T-helper 1 cell treated with Interleukin-12 subunit alpha and Interleukin-12 subunit beta and Interleukin-4 antibody, amounts not matched to agents 30 ng/mL and 1 ng/mL, for 36 hours (primary cell): ENCODE measurements around the gene DVL1. TPM values are rescaled to one million over a fixed set of nuclear protein-coding genes. Genes with fewer than 3 reads are reported as not detected.

Experiments
- intact Hi-C: fragments of 100-400 bp; cut with micrococcal nuclease; formaldehyde crosslinking; loops from one replicate; pipeline ENCODE4 v1.15.1; 2024
- total RNA-seq: library from RNA; stranded (reverse); gene quantifications from 2 replicates; pipeline ENCODE4 v1.2.3, GENCODE V29; 2022

The DVL1 gene
- total RNA-seq, 1 donor from 2014 or later, result 43.8 TPM

GRCh38 chr1:1285611-1286311 is 63.5 kb downstream of the DVL1 start:
- intact Hi-C loops, result no loop called here

Other genes with a start within 250 kb of the DVL1 start
- 22.9 and 23.7 TPM in 2 replicates for gene C1orf159, start 233.3 kb downstream of the DVL1 start, total RNA-seq
- gene TTLL10, start 175.5 kb downstream of the DVL1 start, total RNA-seq, result 1.7 and 3.7 TPM in 2 replicates
- gene TNFRSF18, start 142.8 kb downstream of the DVL1 start, total RNA-seq, result 175 and 176 TPM in 2 replicates
- 406 and 418 TPM in 2 replicates for gene TNFRSF4, start 135.3 kb downstream of the DVL1 start, total RNA-seq
- 161 and 167 TPM in 2 replicates for gene SDF4, start 117.4 kb downstream of the DVL1 start, total RNA-seq
- gene B3GALT6, start 117.2 kb downstream of the DVL1 start, total RNA-seq, result 30.8 and 32.5 TPM in 2 replicates
- gene C1QTNF12, start 102.7 kb downstream of the DVL1 start, total RNA-seq, result 1.5 and 3.5 TPM in 2 replicates
- 85.1 and 87.7 TPM in 2 replicates for gene UBE2J2, start 75.6 kb downstream of the DVL1 start, total RNA-seq
- 2.8 and 4.6 TPM in 2 replicates for gene SCNN1D, start 69.0 kb downstream of the DVL1 start, total RNA-seq
- gene ACAP3, start 41.5 kb downstream of the DVL1 start, total RNA-seq, result 60.9 and 62.5 TPM in 2 replicates
- 19.2 and 20.6 TPM in 2 replicates for gene PUSL1, start 40.8 kb downstream of the DVL1 start, total RNA-seq
- gene INTS11, start 24.8 kb downstream of the DVL1 start, total RNA-seq, result 129 and 134 TPM in 2 replicates
- gene CPTP, start 24.6 kb downstream of the DVL1 start, total RNA-seq, result 20.4 and 20.8 TPM in 2 replicates
- gene TAS1R3, start 18.1 kb downstream of the DVL1 start, total RNA-seq, result 1.0 and 1.2 TPM in 2 replicates
- gene MXRA8, start 9.1 kb upstream of the DVL1 start, total RNA-seq, result 0.25 and 0.27 TPM in 2 replicates
- gene AURKAIP1, start 25.8 kb upstream of the DVL1 start, total RNA-seq, result 104 and 114 TPM in 2 replicates
- gene CCNL2, start 49.9 kb upstream of the DVL1 start, total RNA-seq, result 119 and 120 TPM in 2 replicates
- 138 and 139 TPM in 2 replicates for gene MRPL20, start 57.9 kb upstream of the DVL1 start, total RNA-seq
- gene ANKRD65, start 71.9 kb upstream of the DVL1 start, total RNA-seq, result not detected in 2 replicates
- gene VWA1, start 86.3 kb upstream of the DVL1 start, total RNA-seq, result 1.6 and 2.0 TPM in 2 replicates
- gene ATAD3C, start 100.3 kb upstream of the DVL1 start, total RNA-seq, result 0.56 and 1.5 TPM in 2 replicates
- gene ATAD3B, start 122.3 kb upstream of the DVL1 start, total RNA-seq, result 48.7 and 50.9 TPM in 2 replicates
- 47.3 and 49.8 TPM in 2 replicates for gene ATAD3A, start 162.7 kb upstream of the DVL1 start, total RNA-seq
- gene TMEM240, start 191.2 kb upstream of the DVL1 start, total RNA-seq, result 0.39 and 0.63 TPM in 2 replicates
- 137 and 138 TPM in 2 replicates for gene SSU72, start 225.4 kb upstream of the DVL1 start, total RNA-seq